Astrocyte of the spinal cord (primary cell): ENCODE results near the gene MAN2B2.

Experiments used
- DNase-seq: peaks from one replicate; pipeline ENCODE4 v3.0.0; 2011; ENCODE audit warnings: low read depth, low spot score
- H3K4me3 ChIP-seq: 2 replicates; pipeline ENCODE4 v1.5.1; 2011; ENCODE audit warnings: low read depth, mild to moderate bottlenecking, low read length, moderate library complexity
- CTCF ChIP-seq: IDR thresholded peaks from 2 replicates; pipeline ENCODE4 v1.5.1; 2012; ENCODE audit warnings: low read depth, mild to moderate bottlenecking, low read length, inconsistent platforms
- in situ Hi-C: cut with HindIII; loops from 2 replicates; pipeline ENCODE4 v1.10.0; 2017; ENCODE audit warnings: low sequenced_read_pairs

MAN2B2 gene

GRCh38 chr4:6606465-6607235 lies 31.7 kb downstream of the MAN2B2 start:
- TF ChIP-seq CTCF = no peak
- H3K4me3 ChIP-seq = no peak overlapping the region
- DNase-seq = no peak
- in situ Hi-C loops = no loop called here

GRCh38 chr4:6607368-6608055 lies 32.5 kb downstream of the MAN2B2 start:
- no peak overlapping the region for H3K4me3 ChIP-seq
- in situ Hi-C loops = no loop called here
- TF ChIP-seq CTCF = no peak
- no peak for DNase-seq

GRCh38 chr4:6608758-6609414 lies 33.9 kb downstream of the MAN2B2 start:
- in situ Hi-C loops = no loop called here
- TF ChIP-seq CTCF = no peak
- no peak overlapping the region for H3K4me3 ChIP-seq
- no peak for DNase-seq

GRCh38 chr4:6609415-6610079 lies 34.6 kb downstream of the MAN2B2 start:
- in situ Hi-C loops = no loop called here
- TF ChIP-seq CTCF = no peak
- no peak overlapping the region for H3K4me3 ChIP-seq
- no peak for DNase-seq

- H3K4me3 ChIP-seq = no peak overlapping the region
- TF ChIP-seq CTCF = no peak
- in situ Hi-C loops = no loop called here
- DNase-seq = no peak
Measured at GRCh38 chr4:6610856-6611430, 36.0 kb downstream of the MAN2B2 start.
